GM21526 (cell line): ENCODE data around the gene MAP3K15.

Experiments used
- ATAC-seq: cut with Tn5 transposase; IDR thresholded peaks from one replicate; pipeline ENCODE4 v1.9.1; 2021; ENCODE audit warnings: moderate library complexity; ENCODE audit not compliant: unreplicated experiment, low FRiP score

The MAP3K15 gene

GRCh38 chrX:19514791-19515614 is at the start of gene MAP3K15:
Gene MAP3K15 (minus strand): TSS chrX:19515508. CDS start chrX:19515261, 247 bp downstream.
- no peak for ATAC-seq

GRCh38 chrX:19564606-19565005 is 49.3 kb upstream of the MAP3K15 start:
- ATAC-seq: no peak

- ATAC-seq: no peak
Observed at GRCh38 chrX:19563746-19564145, 48.4 kb upstream of the MAP3K15 start.

- ATAC-seq: no peak
Observed at GRCh38 chrX:19563327-19563726, 48.0 kb upstream of the MAP3K15 start.

GRCh38 chrX:19560611-19561010 is 45.3 kb upstream of the MAP3K15 start:
- no peak for ATAC-seq

- ATAC-seq: no peak
Observed at GRCh38 chrX:19557822-19558221, 42.5 kb upstream of the MAP3K15 start.

- ATAC-seq: no peak
Observed at GRCh38 chrX:19556202-19556601, 40.9 kb upstream of the MAP3K15 start.

GRCh38 chrX:19555683-19556082 is 40.4 kb upstream of the MAP3K15 start:
- no peak for ATAC-seq

GRCh38 chrX:19555236-19555635 is 39.9 kb upstream of the MAP3K15 start:
- no peak for ATAC-seq

- ATAC-seq: no peak
Observed at GRCh38 chrX:19554786-19555185, 39.5 kb upstream of the MAP3K15 start.

- no peak for ATAC-seq
Observed at GRCh38 chrX:19552793-19553192, 37.5 kb upstream of the MAP3K15 start.

GRCh38 chrX:19549838-19550237 is 34.5 kb upstream of the MAP3K15 start:
- no peak for ATAC-seq

GRCh38 chrX:19548934-19549333 is 33.6 kb upstream of the MAP3K15 start:
- no peak for ATAC-seq

- ATAC-seq: no peak
Observed at GRCh38 chrX:19548279-19548678, 33.0 kb upstream of the MAP3K15 start.

GRCh38 chrX:19545651-19546050 is 30.3 kb upstream of the MAP3K15 start:
- ATAC-seq: no peak

GRCh38 chrX:19544693-19545305 is 29.5 kb upstream of the MAP3K15 start:
- ATAC-seq: peak; percentile 62

- ATAC-seq: no peak
Observed at GRCh38 chrX:19543951-19544381, 28.7 kb upstream of the MAP3K15 start.

GRCh38 chrX:19543020-19543715 is 27.9 kb upstream of the MAP3K15 start:
- ATAC-seq: no peak

GRCh38 chrX:19541931-19542330 is 26.6 kb upstream of the MAP3K15 start:
- ATAC-seq: no peak

GRCh38 chrX:19541196-19541595 is 25.9 kb upstream of the MAP3K15 start:
- no peak for ATAC-seq

- ATAC-seq: no peak
Observed at GRCh38 chrX:19540076-19540475, 24.8 kb upstream of the MAP3K15 start.
